ENCODE measurements around the gene MLST8.

MLST8 gene

GRCh38 chr16:2223221-2223941 is 18.1 kb downstream of the MLST8 start, which contains the start of gene E4F1:
E4F1 (plus strand) TSS chr16:2223591; CDS start chr16:2223614, 23 bp downstream.
- Mint-ChIP-seq H3K4me1 (ENCODE audit: low read depth) (peaks cover 18% of the 10 kb centered on the region), H3K27ac (peak within 1 kb of the TSS; percentile 71), H3K9me3 (no peaks in the 10 kb centered on the region), H3K27me3 (no peaks in the 10 kb centered on the region), H3K36me3 (ENCODE audit: low read depth) (peaks cover 4% of the 10 kb centered on the region), H3K4me3 (peak within 1 kb of the TSS; percentile 85)

DNA sequence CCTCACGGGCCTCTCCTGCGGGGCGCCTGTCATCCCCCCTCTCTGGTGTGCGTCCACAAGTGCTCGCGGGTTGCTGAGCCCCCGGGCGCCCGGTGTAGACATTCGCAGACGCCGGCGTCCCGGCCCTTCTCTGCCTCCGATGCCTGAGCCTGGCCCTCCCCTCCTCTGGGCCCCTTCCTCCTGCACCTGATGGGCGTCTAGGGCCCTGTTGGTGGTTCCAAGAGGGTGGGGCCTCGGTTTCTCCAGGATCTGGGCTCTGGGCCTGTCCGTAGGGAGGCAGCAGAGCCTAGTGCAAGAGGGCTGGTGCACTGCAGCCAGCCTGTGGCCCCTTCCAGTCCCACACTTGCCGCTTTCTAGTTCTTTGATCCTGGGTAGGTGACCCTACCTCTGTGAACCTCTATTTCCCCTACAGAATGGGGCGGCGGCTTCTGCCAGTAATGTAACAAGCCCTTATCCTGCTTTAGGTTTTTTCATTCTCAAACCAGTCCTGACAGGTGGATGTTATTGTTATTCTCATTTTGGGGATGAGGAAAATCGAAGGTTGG is 18.8 kb downstream of the MLST8 start:
- Mint-ChIP-seq H3K27me3 (no peaks in the 10 kb centered on the region), H3K9me3 (no peaks in the 10 kb centered on the region)

GRCh38 chr16:2226245-2226793 is 21.1 kb downstream of the MLST8 start:
- Mint-ChIP-seq H3K27ac (no peak overlapping the region), H3K4me1 (ENCODE audit: low read depth) (peaks cover 18% of the 10 kb centered on the region), H3K27me3 (no peaks in the 10 kb centered on the region), H3K4me3 (peak overlapping the region; percentile 41), H3K36me3 (ENCODE audit: low read depth) (peaks cover 8% of the 10 kb centered on the region), H3K9me3 (no peaks in the 10 kb centered on the region)

More for the DNA sequence above, 18.8 kb downstream of the MLST8 start:
- Mint-ChIP-seq H3K4me3 (peak overlapping the region; percentile 85), H3K4me1 (ENCODE audit: low read depth) (peaks cover 18% of the 10 kb centered on the region), H3K36me3 (ENCODE audit: low read depth) (peaks cover 4% of the 10 kb centered on the region), H3K27ac (peak overlapping the region; percentile 71)

GRCh38 chr16:2226918-2227317 is 21.7 kb downstream of the MLST8 start:
- Mint-ChIP-seq H3K4me1 (ENCODE audit: low read depth) (peaks cover 18% of the 10 kb centered on the region), H3K4me3 (no peak overlapping the region)

DNA sequence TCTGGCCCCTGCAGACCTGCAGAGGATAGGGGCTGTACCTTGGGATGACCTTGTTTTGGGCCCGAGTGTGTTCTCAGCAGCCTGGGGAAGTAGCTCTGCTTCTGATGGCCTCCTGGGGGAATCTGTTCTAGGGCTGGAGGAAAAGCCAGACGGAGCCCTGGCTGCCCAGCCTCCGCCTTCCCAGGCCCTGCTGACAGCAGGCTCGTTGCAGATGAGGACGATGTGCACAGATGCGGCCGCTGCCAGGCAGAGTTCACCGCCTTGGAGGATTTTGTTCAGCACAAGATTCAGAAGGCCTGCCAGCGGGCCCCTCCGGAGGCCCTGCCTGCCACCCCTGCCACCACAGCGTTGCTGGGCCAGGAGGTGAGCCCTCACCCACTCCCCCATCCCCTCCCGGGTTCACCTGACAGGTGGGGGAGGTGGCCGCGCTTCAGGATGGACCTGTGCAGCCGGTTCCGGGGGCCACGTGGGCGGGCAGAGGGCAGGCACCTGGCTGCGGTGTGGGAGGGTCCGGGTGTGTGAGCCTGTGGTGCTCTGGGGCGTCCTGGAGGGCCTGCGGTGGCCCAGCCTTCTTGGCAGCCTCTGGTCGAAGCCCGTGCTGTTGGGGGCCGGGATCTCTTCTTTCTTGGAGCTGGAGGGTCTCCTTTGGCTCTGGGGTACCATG is 23.0 kb downstream of the MLST8 start:
- peaks cover 8% of the 10 kb centered on the region for H3K36me3 Mint-ChIP-seq (ENCODE audit: low read depth)
- peaks cover 18% of the 10 kb centered on the region for H3K4me1 Mint-ChIP-seq (ENCODE audit: low read depth)
- H3K27me3 Mint-ChIP-seq = no peaks in the 10 kb centered on the region
- no peaks in the 10 kb centered on the region for H3K9me3 Mint-ChIP-seq
- H3K27ac Mint-ChIP-seq = no peak overlapping the region
- H3K4me3 Mint-ChIP-seq = no peak overlapping the region

More at GRCh38 chr16:2226918-2227317, 21.7 kb downstream of the MLST8 start:
- Mint-ChIP-seq H3K27ac (no peak overlapping the region), H3K9me3 (no peaks in the 10 kb centered on the region), H3K36me3 (ENCODE audit: low read depth) (peaks cover 8% of the 10 kb centered on the region), H3K27me3 (no peaks in the 10 kb centered on the region)

- no peak overlapping the region for H3K4me3 Mint-ChIP-seq
- H3K36me3 Mint-ChIP-seq (ENCODE audit: low read depth) = peaks cover 8% of the 10 kb centered on the region
- H3K4me1 Mint-ChIP-seq (ENCODE audit: low read depth) = peaks cover 18% of the 10 kb centered on the region
- H3K27me3 Mint-ChIP-seq = no peaks in the 10 kb centered on the region
- no peaks in the 10 kb centered on the region for H3K9me3 Mint-ChIP-seq
- H3K27ac Mint-ChIP-seq = no peak overlapping the region
Observed at GRCh38 chr16:2229091-2229490, 23.8 kb downstream of the MLST8 start.

DNA sequence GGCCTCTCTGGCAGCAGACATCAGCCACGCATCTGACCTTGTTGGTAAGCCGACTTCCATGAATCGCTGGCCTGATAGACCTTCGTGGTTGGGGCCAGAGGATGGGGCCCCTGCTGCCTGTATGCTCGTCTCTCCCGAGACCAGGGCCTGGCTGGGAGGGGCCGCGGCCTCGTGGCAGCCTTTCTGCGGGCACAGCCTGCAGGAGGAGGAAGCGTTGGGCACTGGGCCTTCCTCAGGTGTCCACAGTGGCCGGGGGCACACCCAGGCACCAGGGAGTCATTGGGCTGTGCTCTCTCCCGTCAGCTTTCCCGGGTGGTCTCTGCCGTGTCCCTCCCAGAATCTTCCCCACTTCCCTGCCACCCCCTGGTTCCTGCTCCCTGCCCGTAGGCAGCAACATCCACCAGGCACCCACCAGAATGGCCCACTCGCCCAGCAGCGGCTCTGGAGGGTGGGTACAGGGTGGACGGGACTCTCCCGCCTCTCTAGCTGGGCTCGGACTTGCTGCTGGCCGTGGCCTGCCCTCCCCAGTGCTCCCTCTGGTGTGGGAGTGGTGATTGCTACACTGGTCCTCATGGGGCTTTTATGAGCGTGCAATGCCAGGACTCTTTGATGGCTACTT is 24.5 kb downstream of the MLST8 start:
- H3K27me3 Mint-ChIP-seq = no peaks in the 10 kb centered on the region
- H3K27ac Mint-ChIP-seq = no peak overlapping the region
- no peak overlapping the region for H3K4me3 Mint-ChIP-seq
- peaks cover 8% of the 10 kb centered on the region for H3K36me3 Mint-ChIP-seq (ENCODE audit: low read depth)
- H3K9me3 Mint-ChIP-seq = no peaks in the 10 kb centered on the region
- peaks cover 11% of the 10 kb centered on the region for H3K4me1 Mint-ChIP-seq (ENCODE audit: low read depth)

DNA sequence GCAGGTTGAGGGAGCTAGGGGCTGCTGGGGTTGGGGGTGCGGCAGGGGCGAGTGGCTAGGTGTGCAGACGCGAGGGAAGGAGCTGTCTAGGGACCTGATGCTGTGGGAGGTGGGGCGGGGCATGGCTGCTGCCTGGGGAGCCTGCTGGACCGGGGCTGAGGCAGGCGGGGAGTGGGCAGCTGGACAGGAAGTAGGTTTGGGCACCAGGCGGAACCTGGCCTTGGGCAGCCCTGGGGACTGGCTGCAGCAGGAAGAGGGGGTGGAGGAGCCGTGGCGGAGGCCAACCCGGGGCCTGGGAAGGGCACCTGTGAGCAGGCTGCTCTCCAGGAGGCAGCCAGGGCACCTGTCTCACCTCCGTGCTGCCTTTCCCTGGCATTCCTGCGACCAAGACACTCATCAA is 25.1 kb downstream of the MLST8 start:
- no peak overlapping the region for H3K27ac Mint-ChIP-seq
- no peaks in the 10 kb centered on the region for H3K9me3 Mint-ChIP-seq
- H3K4me3 Mint-ChIP-seq = no peak overlapping the region
- H3K36me3 Mint-ChIP-seq (ENCODE audit: low read depth) = peaks cover 11% of the 10 kb centered on the region
- H3K27me3 Mint-ChIP-seq = peaks cover 1% of the 10 kb centered on the region
- H3K4me1 Mint-ChIP-seq (ENCODE audit: low read depth) = peaks cover 6% of the 10 kb centered on the region

DNA sequence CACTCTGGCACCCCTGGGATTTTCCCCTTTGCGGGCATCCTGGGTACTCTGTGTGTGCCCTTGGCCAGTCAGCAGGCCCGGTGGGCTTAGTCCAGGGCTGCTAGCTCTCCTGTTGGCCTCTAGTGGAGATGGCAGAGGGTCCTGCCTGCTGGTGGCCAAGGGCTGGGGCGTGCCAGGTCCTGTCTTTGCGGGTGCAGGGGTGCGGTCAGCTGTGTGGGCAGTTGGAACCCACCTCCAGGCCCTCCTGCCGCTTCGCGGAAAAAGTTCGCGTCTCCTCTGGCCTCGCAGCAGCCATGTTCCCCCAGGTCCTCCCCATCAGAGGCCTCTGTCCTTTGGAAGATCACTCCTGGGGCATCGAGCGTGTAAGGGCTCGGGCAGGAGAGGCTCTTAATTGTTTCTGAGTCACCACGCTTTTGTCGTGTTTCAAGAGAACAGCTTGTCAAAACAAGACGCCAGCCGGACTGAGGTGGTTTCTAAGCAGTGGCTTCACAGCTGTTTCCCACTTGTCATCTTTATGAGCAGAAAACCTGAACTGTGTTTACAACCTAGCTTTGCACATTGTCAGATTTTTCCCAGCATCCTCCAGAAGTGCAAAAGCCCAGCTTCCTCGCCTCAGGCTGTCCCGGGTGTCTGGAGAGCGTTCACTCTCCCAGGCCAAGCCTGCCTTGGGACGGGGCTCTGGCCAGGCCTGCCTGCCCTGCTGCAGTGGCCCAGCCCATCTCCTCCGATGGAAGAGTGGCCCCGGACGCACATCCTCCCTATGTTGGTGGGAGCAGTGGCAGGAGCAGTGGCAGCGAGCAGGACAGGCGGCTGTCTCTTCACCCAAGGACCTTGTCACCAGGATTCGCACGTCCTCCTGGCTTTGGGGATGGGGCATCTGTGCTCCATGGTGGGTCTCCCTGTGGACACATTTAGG is 26.0 kb downstream of the MLST8 start:
- H3K4me1 Mint-ChIP-seq (ENCODE audit: low read depth) = peaks cover under 1% of the 10 kb centered on the region
- H3K9me3 Mint-ChIP-seq = no peaks in the 10 kb centered on the region
- H3K36me3 Mint-ChIP-seq (ENCODE audit: low read depth) = peaks cover 8% of the 10 kb centered on the region

GRCh38 chr16:2232094-2232990 is 27.1 kb downstream of the MLST8 start:
- H3K36me3 Mint-ChIP-seq (ENCODE audit: low read depth) = peaks cover 8% of the 10 kb centered on the region
- H3K27ac Mint-ChIP-seq = no peak overlapping the region
- H3K4me1 Mint-ChIP-seq (ENCODE audit: low read depth) = no peaks in the 10 kb centered on the region
- no peak overlapping the region for H3K4me3 Mint-ChIP-seq
- no peaks in the 10 kb centered on the region for H3K9me3 Mint-ChIP-seq
- H3K27me3 Mint-ChIP-seq = peaks cover 2% of the 10 kb centered on the region

More for the DNA sequence above, 26.0 kb downstream of the MLST8 start:
- H3K4me3 Mint-ChIP-seq = no peak overlapping the region
- peaks cover 2% of the 10 kb centered on the region for H3K27me3 Mint-ChIP-seq
- no peak overlapping the region for H3K27ac Mint-ChIP-seq

GRCh38 chr16:2233046-2233775 is 28.0 kb downstream of the MLST8 start:
- Mint-ChIP-seq H3K27me3 (peaks cover 2% of the 10 kb centered on the region), H3K36me3 (ENCODE audit: low read depth) (peaks cover 8% of the 10 kb centered on the region), H3K27ac (no peak overlapping the region), H3K4me3 (no peak overlapping the region), H3K4me1 (ENCODE audit: low read depth) (no peaks in the 10 kb centered on the region), H3K9me3 (no peaks in the 10 kb centered on the region)

DNA sequence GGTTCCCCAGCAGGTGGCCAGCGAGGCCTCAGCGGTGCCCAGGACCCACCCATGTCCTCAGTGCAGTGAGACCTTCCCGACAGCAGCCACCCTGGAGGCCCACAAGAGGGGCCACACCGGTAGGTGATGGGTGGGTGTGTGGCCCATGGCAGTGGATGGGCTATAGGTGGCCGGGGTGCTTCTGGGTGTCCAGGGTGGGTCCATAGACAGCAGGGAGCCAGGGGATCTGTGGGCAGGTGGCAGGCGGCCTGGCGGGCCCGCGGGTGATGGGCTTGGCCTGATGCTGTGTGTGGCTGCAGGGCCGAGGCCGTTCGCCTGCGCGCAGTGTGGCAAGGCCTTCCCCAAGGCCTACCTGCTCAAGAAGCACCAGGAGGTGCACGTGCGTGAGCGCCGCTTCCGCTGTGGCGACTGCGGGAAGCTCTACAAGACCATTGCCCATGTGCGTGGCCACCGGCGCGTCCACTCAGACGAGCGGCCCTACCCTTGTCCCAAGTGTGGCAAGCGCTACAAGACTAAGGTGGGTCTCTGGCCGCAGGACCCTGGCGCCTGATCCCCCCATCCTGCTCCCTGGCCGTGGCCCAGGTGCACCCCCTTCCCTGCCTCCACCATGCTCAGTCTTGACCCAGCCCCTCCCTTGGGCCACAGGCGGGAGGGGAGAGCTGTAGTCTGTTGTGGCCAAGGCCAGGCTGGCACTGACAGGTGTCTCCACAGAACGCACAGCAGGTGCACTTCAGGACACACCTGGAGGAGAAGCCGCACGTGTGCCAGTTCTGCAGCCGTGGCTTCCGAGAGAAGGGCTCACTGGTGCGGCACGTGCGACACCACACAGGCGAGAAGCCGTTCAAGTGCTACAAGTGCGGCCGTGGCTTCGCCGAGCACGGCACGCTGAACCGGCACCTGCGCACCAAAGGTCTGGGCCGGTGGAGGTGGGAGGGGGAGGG is 28.9 kb downstream of the MLST8 start:
- Mint-ChIP-seq H3K4me3 (no peak overlapping the region), H3K9me3 (no peaks in the 10 kb centered on the region), H3K27ac (no peak overlapping the region), H3K4me1 (ENCODE audit: low read depth) (no peaks in the 10 kb centered on the region), H3K27me3 (peaks cover 2% of the 10 kb centered on the region), H3K36me3 (ENCODE audit: low read depth) (peaks cover 8% of the 10 kb centered on the region)

Data from stimulated activated naive CD8-positive, alpha-beta T cell treated with anti-CD3 and anti-CD28 coated beads, Interleukin-15, Interleukin-2, amounts not matched to agents 100 ng/mL and 50 ng/mL, for 24 hours (primary cell).